ENCODE measurements around the gene GOLGA3. TPM values are rescaled to one million over a fixed set of nuclear protein-coding genes. Genes with fewer than 3 reads are reported as not detected.
"Not testable (repeated sequence)": the region's sequence is repeated elsewhere in the genome, so short reads cannot be mapped to it uniquely, and the experiment has no call there.

The GOLGA3 gene
- total RNA-seq, 3 donors from 2014 or later: 51.7 to 76.7 (median 58.5) TPM

GRCh38 chr12:132761921-132762583 lies 66.6 kb downstream of the GOLGA3 start:
- Histone ChIP-seq H3K4me1 (peaks cover 5 to 13% of the 10 kb centered on the region in 2 donors), H3K9me3 (no peaks in the 10 kb centered on the region), H3K27me3 (no peaks in the 10 kb centered on the region), H3K27ac (peak overlapping the region; percentile 92 to 95), H3K36me3 (no peaks in the 10 kb centered on the region), H3K4me3 (peak overlapping the region; percentile 47 to 98 (median 73))
- DNase-seq (ENCODE audit: low spot score in 2 of 2): peak; percentile 70 to 79
- intact Hi-C loops (cut with DNase I; ENCODE audit: low total_unique reads): no loop called here
- peak in 2 of 3 donors; percentile 40 to 50 for TF ChIP-seq POLR2AphosphoS5 (IDR thresholded peaks at IDR 0.05)
- TF ChIP-seq, protein P1, sequence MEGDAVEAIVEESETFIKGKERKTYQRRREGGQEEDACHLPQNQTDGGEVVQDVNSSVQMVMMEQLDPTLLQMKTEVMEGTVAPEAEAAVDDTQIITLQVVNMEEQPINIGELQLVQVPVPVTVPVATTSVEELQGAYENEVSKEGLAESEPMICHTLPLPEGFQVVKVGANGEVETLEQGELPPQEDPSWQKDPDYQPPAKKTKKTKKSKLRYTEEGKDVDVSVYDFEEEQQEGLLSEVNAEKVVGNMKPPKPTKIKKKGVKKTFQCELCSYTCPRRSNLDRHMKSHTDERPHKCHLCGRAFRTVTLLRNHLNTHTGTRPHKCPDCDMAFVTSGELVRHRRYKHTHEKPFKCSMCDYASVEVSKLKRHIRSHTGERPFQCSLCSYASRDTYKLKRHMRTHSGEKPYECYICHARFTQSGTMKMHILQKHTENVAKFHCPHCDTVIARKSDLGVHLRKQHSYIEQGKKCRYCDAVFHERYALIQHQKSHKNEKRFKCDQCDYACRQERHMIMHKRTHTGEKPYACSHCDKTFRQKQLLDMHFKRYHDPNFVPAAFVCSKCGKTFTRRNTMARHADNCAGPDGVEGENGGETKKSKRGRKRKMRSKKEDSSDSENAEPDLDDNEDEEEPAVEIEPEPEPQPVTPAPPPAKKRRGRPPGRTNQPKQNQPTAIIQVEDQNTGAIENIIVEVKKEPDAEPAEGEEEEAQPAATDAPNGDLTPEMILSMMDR (IDR thresholded peaks at IDR 0.05): no peak
- no peak for TF ChIP-seq POLR2A (IDR thresholded peaks at IDR 0.05)

DNA sequence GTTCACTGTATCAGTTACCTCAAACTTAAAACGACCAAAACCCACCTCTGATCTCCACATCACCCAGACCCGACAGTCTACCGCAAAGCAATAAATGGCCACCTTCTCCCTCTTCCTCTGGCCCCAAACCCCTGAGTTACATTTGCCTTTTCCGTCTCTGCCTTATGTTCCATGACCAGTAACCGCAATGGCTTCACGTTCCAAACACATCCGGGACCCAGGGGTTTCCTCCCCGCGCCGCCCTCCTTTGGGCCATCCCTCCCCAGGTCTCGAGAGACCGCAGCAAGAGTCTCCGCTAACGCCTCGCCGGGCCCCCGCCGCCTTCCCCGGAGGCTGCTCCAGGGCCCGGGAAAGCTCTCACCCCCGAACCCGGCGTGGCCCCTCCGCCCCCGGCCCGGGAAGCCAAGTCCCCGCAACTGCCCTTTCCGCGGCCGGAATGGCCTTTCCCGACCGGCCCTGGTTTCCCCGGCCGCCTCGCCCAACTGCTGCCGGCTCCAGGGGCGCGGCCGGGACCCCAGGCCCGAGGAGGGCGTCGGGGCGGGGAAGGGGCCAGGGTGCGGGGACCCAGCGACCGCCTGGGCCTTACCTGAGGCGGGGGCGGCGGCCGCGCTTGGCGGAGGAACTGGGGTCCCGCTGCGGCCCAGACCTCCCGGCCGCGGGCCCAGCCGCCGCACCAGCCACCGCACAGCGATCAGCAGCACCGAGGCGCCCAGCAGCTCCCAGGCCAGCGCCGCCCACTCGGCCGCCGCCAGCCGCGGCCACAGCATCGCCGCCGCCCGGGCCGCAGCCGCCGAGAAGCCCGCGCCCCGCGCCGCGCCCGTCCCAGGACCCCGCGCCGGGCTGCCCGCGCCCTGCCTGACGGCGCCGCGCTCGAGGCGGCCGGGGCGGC lies 67.4 kb downstream of the GOLGA3 start, which contains the start of gene ANKLE2:
TSS of gene ANKLE2 (minus strand) at position 801 of the 889 bp plus-strand sequence. CDS start at position 767, 34 bp downstream.
- TF ChIP-seq POLR2AphosphoS5 (IDR thresholded peaks at IDR 0.05) (no peak), POLR2A (IDR thresholded peaks at IDR 0.05) (no peak)
- TF ChIP-seq, protein P1 (IDR thresholded peaks at IDR 0.05): no peak
- intact Hi-C loops (cut with DNase I; ENCODE audit: low total_unique reads): no loop called here
- Histone ChIP-seq H3K9me3 (no peaks in the 10 kb centered on the region), H3K4me1 (peaks cover 5 to 13% of the 10 kb centered on the region in 2 donors), H3K36me3 (no peaks in the 10 kb centered on the region), H3K27ac (peak within 1 kb of the TSS; percentile 92 to 95), H3K4me3 (peak within 1 kb of the TSS; percentile 95 to 98 (median 98)), H3K27me3 (no peaks in the 10 kb centered on the region)
- DNase-seq (ENCODE audit: low spot score in 2 of 2): no peak

DNA sequence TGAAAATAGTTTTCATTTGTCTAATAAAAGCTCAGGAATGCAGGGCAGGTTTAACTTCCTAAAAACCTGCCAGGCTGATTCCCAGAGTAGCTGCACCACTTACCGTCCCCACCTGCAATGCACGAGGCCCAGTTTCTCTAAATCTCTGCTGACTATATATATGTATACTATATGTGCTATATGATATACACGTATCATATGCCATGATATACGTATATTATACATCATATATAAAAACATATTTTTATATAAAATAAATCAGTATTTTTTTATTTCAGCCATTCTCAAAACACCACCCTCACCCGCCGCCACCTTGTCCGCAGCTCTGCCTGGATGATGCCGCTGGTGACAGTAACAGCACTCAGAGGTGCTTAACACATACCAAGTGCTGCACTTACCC lies 69.3 kb downstream of the GOLGA3 start:
- H3K9me3 ChIP-seq: no peaks in the 10 kb centered on the region
- peaks cover 5 to 13% of the 10 kb centered on the region in 2 donors for H3K4me1 ChIP-seq
- H3K27ac ChIP-seq: no peak overlapping the region
- DNase-seq (ENCODE audit: low spot score in 2 of 2): no peak
- intact Hi-C loops (cut with DNase I; ENCODE audit: low total_unique reads): no loop called here
- peak overlapping the region in 1 of 3 donors; percentile 5 for H3K4me3 ChIP-seq
- TF ChIP-seq, protein P1 (IDR thresholded peaks at IDR 0.05): no peak
- TF ChIP-seq POLR2A (IDR thresholded peaks at IDR 0.05) (no peak), POLR2AphosphoS5 (IDR thresholded peaks at IDR 0.05) (no peak)
- H3K36me3 ChIP-seq: no peaks in the 10 kb centered on the region
- H3K27me3 ChIP-seq: no peaks in the 10 kb centered on the region

DNA sequence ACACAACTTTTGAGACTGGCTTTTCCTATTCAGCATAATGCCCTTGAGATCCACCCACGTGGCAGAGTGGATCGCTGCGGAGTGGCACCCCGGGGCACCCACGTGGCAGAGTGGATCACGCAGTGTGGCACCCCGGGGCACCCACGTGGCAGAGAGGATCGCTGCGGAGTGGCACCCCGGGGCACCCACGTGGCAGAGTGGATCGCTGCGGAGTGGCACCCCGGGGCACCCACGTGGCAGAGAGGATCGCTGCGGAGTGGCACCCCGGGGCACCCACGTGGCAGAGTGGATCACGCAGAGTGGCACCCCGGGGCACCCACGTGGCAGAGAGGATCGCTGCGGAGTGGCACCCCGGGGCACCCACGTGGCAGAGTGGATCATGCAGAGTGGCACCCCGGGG lies 69.8 kb downstream of the GOLGA3 start:
- H3K9me3 ChIP-seq; DNase-seq (ENCODE audit: low spot score in 2 of 2); H3K4me3 ChIP-seq; H3K36me3 ChIP-seq; H3K27ac ChIP-seq; H3K27me3 ChIP-seq; intact Hi-C loops (cut with DNase I; ENCODE audit: low total_unique reads): not testable (repeated sequence)
- H3K4me1 ChIP-seq: peaks cover 5 to 13% of the 10 kb centered on the region in 2 donors

DNA sequence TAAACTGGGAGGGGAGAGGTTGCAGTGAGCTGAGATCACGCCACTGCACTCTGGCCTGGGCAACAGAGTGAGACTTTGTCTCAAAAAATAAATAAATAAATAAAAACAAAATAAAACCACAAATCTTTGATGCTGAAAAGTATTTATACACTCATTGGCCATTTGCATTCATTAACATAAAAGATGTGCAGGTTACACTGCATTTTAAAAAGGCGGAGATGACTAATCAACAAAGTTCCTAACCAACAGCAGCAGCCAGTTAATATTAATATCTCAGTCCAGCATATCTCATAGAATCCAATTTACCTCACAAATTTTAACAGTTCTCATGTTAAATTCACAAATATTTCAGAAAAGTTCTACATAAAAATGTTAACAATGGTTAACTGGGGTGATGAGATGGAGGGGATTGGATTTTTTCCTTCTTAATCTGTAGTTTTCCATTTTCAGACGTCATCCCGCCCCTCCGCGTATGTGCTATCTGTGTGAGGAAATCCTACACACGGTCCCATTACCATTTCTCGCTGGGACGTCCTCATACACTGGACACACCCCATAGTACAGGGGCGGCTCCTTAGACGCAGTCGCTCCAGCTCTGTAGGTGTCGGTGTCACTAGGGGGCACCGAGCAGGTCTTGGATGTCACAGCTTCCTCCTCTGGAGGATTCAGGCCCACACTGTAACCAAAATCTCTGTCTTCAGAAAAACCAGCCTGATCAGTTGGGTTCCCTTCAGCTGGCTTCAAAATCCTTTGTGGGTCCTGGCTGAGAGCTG lies 74.3 kb downstream of the GOLGA3 start:
- no peak for DNase-seq (ENCODE audit: low spot score in 2 of 2)
- H3K36me3 ChIP-seq: no peaks in the 10 kb centered on the region
- TF ChIP-seq POLR2A (IDR thresholded peaks at IDR 0.05) (no peak), POLR2AphosphoS5 (IDR thresholded peaks at IDR 0.05) (no peak)
- TF ChIP-seq, protein P1 (IDR thresholded peaks at IDR 0.05): no peak

GRCh38 chr12:132753670-132754069 lies 75.0 kb downstream of the GOLGA3 start:
- DNase-seq (ENCODE audit: low spot score in 2 of 2); H3K27ac ChIP-seq; intact Hi-C loops (cut with DNase I; ENCODE audit: low total_unique reads); H3K4me1 ChIP-seq; H3K36me3 ChIP-seq; H3K4me3 ChIP-seq; H3K27me3 ChIP-seq; H3K9me3 ChIP-seq: not testable (repeated sequence)

More for the DNA sequence above, 74.3 kb downstream of the GOLGA3 start:
- H3K27me3 ChIP-seq: no peaks in the 10 kb centered on the region
- H3K27ac ChIP-seq: no peak overlapping the region
- peaks cover 0 to under 1% of the 10 kb centered on the region in 2 donors for H3K4me1 ChIP-seq
- H3K9me3 ChIP-seq: no peaks in the 10 kb centered on the region
- intact Hi-C loops (cut with DNase I; ENCODE audit: low total_unique reads): no loop called here
- no peak overlapping the region for H3K4me3 ChIP-seq
